DMS53 treated with DMSO at 0.1 percent for 48 hours (cell line): ENCODE data around the gene CDCP2.
A peak's percentile ranks its signal among the peaks of the same experiment; 100 is the strongest.

Source experiments
- DNase-seq: peaks from one replicate; lab custom pipeline; 2025; ENCODE audit not compliant: unreplicated experiment; lab: John Stamatoyannopoulos, UW

CDCP2 gene

GRCh38 chr1:54137534-54138061 lies 15.2 kb downstream of the CDCP2 start:
- no peak for DNase-seq

GRCh38 chr1:54136963-54137533 lies 15.8 kb downstream of the CDCP2 start:
- DNase-seq: no peak

- DNase-seq: no peak
Measured at GRCh38 chr1:54136269-54136896, 16.4 kb downstream of the CDCP2 start.

- DNase-seq: no peak
Measured at GRCh38 chr1:54135436-54136120, 17.2 kb downstream of the CDCP2 start.

GRCh38 chr1:54134295-54134694 lies 18.5 kb downstream of the CDCP2 start:
- DNase-seq: no peak

- DNase-seq: no peak
Measured at GRCh38 chr1:54132495-54132894, 20.3 kb downstream of the CDCP2 start.

- no peak for DNase-seq
Measured at GRCh38 chr1:54131419-54131818, 21.4 kb downstream of the CDCP2 start.

GRCh38 chr1:54129858-54130257 lies 22.9 kb downstream of the CDCP2 start:
- no peak for DNase-seq

- no peak for DNase-seq
Measured at GRCh38 chr1:54127594-54128300, 25.1 kb downstream of the CDCP2 start.

GRCh38 chr1:54126271-54126815 lies 26.5 kb downstream of the CDCP2 start:
- DNase-seq: no peak

- peak; percentile 23 for DNase-seq
Measured at GRCh38 chr1:54125386-54126070, 27.3 kb downstream of the CDCP2 start.

GRCh38 chr1:54124906-54125305 lies 27.9 kb downstream of the CDCP2 start:
- no peak for DNase-seq

GRCh38 chr1:54124472-54124871 lies 28.3 kb downstream of the CDCP2 start:
- peak; percentile 66 for DNase-seq

GRCh38 chr1:54122992-54123391 lies 29.8 kb downstream of the CDCP2 start:
- DNase-seq: no peak

GRCh38 chr1:54122135-54122751 lies 30.6 kb downstream of the CDCP2 start:
- no peak for DNase-seq

GRCh38 chr1:54121482-54122134 lies 31.2 kb downstream of the CDCP2 start:
- peak; percentile 81 for DNase-seq

GRCh38 chr1:54120698-54121481 lies 31.9 kb downstream of the CDCP2 start:
- DNase-seq: no peak

- DNase-seq: no peak
Measured at GRCh38 chr1:54120018-54120697, 32.6 kb downstream of the CDCP2 start.
